SW480 (cell line): ENCODE measurements around the gene CMTM8.
A peak's percentile ranks its signal among the peaks of the same experiment; 100 is the strongest.
"Not testable (repeated sequence)": the region's sequence is repeated elsewhere in the genome, so short reads cannot be mapped to it uniquely, and the experiment has no call there.

ENCODE experiments used
- DNase-seq: peaks from one replicate; pipeline ENCODE4 v3.0.0-alpha.2; 2016; ENCODE audit warnings: low spot score

CMTM8 gene

DNA sequence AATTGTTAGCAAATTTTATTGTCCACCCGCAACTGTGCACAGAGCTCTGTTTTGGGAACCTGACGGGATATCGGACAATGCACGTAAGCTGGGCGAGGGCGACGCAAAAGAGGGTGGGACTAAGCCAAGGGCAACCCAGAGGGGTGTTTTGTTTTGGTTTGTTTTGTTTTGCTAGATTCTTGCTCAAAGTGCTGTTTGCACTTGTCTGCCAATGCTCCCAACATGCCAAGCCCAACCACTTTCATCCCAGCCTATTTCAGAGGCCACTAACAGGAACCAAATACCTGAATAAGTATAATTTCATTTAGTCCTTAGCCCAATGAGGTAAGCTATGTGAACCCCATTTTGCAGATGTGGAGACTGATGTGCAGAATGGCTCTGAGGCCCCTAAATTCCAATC lies 143.4 kb downstream of the CMTM8 start:
- DNase-seq: no peak

DNA sequence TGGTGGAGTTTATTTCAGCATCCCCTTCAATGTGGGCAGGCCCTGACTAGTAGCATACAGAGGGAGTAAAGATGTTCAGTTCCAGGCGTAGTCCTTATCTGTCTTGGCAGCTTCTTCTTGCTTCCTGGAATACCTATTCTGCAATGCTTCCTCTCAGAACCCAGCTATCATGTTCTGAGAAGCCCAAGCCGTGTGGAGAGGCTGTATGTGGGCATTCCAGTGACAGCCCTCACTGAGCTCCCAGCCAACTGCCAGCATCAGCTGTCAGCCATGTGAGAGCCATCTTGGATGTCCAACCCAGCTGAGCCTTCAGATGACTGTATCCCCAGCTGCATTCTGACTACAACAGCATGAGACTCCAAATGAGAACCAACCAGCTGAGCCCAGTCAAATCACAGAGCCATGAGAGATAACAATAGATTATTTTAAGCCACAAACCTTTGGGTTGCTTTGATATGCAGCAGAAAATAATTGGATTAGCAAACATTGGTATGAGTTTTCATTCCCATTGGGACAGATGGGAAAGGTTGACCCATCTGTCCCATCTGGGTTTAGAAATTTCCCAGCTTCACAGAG lies 144.7 kb downstream of the CMTM8 start:
- DNase-seq: no peak

DNA sequence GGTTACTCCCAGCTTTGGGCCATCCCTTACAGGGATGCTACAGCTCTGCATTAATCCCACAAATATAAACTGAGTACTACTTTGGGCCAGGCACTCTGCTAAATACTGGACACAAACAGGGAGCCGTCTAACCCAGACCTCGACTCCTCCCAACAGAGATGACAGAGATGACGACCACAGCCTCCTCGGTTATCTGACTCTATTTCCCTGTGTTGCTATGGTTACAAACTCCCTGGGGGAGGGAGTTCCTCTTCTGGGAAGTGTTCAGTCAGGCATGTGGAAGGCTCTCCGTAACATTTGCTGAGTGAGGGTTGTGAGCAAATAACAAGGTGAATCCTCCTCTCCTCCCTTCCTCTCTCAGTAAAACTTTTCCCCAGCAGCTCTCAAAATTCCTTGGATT lies 146.5 kb downstream of the CMTM8 start:
- no peak for DNase-seq

DNA sequence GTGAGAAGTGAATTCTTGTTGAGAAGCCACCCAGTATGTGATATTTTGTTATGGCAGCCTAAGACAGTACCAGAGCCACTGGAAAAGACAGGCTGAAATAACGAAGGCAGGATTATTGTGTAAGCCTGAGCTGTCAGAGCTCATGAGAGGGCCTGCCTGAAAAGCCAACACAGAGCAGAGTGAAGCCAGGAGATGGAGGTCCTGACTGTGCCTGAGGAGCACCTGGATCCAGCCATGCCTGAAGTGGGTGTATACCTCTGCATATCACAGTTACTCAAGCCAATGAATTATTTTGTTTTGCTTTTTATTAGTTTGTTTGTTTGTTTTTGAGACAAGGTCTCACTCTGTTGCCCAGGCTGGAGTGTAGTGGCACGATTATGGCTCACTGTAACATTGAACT lies 149.0 kb downstream of the CMTM8 start:
- no peak for DNase-seq

DNA sequence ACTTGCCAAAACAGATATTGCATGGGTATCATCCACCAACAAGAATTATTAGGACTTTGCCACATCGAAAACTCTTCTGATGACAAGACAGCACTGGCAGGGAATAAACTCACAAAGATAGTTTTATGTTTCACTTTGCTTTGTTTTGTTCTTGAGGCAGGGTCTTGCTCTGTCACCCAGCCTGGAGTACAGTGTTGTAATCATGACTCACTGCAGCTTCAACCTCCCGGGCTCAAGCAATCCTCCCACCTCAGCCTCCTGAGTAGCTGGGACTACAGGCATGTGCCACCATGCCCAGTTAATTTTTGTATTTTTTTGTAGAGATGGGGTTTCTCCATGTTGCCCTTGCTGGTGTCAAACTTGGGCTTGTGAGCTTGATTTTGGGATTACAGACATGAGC lies 151.1 kb downstream of the CMTM8 start:
- DNase-seq: not testable (repeated sequence)

DNA sequence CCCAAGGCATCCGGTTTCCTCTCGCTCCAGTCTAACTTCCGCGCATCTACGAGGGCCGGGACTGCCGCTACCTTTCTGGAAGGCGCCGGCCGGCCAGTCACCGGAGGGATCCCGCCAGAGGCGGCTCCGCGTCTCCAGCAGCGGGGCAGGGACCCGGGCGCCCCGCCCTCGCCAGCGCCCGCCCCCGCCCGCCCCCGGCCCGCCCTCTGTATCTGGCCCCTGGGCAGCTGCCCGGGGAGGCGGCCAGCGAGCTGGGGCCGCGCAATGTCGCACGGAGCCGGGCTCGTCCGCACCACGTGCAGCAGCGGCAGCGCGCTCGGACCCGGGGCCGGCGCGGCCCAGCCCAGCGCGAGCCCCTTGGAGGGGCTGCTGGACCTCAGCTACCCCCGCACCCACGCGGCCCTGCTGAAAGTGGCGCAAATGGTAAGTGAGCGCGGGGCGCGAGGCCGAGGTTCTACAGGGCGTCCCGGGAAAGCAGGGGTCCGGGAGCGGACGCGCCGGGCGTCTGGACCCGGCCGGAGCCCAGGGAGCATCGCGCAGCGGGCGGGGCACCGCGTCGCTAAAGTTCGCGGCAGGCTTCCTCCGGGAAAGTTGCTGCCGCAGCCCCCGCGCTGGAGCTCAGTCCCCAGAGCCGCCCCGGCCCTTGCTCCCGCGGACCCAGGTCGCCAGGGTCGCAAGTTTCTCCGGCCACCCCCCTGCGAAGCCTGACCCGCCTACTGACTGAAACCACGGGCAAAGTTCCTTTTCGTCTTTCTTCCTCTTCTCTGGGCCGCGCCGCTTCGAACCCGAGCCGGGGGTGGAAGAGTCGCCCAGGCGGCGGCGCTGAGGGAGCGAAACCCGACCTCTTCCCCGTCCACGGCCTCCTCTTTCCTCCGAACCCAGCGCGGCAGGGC lies 153.4 kb downstream of the CMTM8 start, which contains the start of gene CMTM7:
Gene CMTM7 (plus strand): TSS at position 211 of the 893 bp plus-strand sequence. CDS start 54 bp downstream, at position 265.
- peak; percentile 80 for DNase-seq

DNA sequence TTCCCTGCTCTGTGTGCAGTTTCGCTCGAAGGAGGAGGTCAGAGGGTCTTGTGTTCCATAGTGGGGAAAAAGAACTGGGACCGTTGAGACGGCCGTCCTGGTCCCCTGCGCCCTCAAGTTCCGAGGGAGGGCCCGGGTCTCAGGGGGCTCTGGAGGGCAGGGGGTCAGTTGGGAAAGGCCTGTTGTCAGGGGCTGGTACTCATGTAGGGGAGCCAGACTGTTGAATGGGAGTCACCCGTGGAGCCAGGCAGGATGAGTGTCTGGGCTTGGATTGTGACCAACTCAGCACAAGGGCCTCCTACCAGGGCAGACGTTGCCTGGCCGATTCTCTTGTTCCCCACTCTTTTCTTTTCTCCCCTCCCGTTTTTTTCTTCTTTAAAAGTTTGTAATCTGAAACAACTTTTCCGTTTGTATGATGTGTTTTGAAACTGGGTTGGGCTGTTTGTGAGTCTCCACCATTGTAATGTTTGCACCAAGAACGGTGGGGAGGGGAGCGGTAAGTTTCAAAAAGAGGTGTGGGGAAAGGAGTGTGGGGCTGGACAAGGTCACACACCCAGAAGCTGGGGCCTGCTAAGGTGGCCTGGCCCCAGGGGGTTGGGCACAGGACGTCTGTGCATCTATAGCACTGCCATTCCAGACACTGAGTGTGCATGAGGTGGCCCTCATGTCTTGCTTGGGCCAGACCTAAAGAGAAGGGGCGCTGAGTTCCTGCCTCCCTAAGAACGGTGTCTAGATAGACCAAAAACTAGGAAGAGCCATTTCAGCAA lies 154.2 kb downstream of the CMTM8 start:
- DNase-seq: peak; percentile 45

DNA sequence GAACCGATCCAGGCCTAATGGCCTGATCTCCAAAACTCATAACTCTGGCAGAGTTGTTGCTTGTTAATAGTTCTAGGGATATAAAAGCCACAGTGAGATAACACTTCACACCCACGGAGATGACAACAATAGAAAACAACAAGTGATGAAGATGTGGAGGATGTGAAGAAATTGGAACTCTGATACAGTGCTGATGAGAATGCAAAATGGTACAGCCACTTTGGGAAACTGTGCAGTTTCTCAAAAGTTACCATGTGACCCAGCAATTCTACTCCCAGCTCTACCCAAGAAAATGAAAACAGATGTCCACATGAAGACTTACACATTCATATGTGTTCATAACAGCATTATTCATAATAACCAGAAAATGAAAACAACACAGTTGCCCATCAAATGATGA lies 157.0 kb downstream of the CMTM8 start:
- no peak for DNase-seq

DNA sequence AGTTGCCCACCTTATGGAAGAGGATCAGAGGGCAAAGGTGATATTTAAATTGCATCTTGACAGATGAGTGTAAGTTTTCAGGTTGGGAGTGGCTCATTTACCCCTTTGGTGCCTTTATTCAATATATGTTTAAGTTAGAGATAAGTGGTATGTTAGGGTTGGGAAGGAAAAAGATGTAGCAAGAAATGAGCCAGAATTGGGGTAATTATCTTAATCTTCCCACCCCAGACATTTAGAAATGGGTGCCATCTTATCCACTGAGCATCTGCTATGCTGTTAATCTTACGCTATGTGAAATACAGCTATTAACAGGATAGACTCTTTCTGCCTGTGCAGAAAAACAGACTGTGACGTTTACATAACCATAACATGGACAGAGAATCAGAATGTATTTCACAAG lies 159.5 kb downstream of the CMTM8 start:
- no peak for DNase-seq

DNA sequence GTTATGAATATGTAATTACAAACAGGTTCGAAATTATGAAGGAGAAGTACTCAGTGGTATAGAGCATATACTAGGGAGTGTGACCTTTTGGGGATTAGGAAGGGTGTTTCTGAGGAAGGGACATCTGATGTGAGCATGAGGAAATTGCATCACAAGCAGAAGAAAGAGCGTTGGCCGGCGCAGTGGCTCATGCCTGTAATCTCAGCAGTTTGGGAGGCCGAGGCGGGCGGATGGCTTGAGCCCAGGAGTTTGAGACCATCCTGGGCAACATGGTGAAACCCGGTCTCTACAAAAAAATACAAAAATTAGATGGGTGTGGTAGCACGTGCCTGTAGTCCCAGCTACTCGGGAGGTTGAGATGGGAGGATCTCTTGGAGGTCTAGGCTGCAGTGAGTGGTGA lies 160.1 kb downstream of the CMTM8 start:
- DNase-seq: no peak

DNA sequence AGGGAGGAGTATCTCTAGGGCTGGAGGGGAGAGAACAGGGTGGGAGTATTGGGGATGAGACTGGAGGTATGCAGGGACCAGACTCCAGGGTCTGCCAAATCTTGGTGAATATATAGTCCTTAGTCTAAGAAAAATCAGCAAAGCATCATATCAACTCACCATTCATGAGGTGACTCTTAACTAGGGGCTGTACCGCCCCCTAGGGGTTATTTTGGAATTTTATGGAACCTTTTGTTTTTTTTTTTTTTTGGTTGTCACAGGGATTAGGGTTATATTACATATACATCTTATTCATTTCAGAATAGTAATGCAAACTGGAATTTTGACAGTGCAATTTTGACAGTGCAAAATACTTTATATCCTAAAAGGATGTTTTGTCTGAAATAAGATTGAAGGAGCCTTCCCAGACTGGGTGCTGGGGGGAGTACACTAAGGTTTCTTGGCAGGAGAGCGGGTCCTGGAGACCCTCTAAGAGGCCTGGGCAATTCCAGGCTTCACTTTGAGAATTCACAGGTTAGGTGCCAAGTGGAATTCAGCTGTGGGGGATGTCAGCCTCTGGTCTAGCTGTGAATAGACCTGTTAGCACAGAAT lies 160.6 kb downstream of the CMTM8 start:
- DNase-seq: peak; percentile 37

DNA sequence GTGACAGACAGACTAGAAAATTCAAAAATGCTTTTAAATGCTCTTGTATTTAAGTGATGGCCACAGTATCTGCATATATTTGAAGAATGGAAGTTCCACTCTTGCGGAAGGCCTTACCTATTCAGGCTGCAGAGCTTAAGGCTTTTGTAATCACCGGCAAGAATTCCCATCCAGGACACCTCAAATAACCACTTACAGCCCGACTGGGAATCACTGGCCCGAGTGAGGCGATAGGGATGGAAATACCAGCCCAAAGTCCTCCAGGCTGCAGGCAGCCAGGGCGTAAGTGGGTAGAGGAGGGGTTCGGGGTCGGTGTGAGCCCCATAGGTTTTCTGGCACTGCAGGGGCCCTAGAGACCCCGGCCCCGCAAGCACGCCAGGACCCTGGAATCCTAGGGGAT lies 162.6 kb downstream of the CMTM8 start:
- DNase-seq: peak; percentile 29

DNA sequence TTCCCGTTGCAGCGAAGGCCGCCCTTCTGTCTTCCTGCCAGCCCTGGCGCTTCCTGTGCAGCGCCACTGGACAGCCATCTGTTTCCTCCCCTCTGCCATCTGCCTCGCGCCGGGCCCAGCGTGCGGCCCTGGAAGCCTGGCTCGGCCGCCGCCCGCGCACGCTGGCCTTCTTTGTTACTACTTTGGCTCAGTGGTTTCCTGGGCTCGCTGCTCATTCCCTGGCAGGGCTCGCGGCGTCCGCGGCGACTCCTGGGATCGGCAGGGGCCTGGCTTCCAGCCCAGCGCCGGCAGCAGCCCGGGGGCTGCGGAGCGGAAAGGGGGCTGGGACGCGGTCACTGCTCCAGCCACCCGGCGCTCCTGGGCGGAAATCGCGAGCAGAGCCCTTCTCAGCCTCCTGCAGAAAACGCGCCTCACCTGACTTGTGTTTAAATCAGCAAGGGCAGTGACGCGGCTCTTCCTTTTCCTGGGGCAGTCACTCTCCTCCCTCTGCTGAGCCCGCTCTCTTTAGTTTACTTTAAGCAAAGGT lies 163.1 kb downstream of the CMTM8 start:
- DNase-seq: peak; percentile 76

DNA sequence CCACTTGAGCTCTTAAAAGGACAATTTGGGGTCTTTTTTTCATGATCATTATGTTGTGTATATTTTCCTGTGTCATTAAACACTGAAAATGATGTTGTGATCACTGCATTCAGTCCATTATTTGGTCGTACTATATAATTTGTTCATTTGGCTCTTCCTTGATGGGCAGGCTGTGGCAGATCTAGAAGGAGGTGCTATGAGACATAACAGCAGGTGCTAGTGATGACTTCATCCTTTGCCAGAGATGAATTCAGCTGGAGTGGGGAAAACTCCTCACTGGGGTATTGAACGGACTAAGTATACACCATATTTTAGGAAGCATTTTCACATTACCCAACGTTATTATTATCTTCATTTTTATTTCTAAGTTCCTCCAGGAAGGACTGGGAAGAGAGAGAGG lies 165.2 kb downstream of the CMTM8 start:
- no peak for DNase-seq

DNA sequence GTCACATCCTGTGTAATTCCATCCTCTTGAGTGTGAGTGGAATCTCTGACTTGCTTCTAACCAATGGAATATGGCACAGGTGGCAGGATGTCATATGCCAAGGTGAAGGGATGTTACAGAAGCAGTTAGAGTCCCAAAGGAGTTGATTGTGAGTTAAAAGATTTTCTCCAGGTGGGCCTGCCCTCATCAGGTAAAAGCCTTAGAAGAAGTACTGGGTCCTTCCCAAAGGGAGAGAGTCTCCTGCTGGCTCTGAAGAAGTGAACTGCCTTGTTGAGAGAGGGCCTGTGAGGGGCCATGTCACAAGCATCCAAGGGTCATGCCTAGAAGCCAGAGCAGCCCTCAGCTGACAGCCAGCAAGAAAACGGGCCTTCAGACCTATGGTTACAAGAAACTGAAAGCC lies 166.2 kb downstream of the CMTM8 start:
- DNase-seq: no peak

DNA sequence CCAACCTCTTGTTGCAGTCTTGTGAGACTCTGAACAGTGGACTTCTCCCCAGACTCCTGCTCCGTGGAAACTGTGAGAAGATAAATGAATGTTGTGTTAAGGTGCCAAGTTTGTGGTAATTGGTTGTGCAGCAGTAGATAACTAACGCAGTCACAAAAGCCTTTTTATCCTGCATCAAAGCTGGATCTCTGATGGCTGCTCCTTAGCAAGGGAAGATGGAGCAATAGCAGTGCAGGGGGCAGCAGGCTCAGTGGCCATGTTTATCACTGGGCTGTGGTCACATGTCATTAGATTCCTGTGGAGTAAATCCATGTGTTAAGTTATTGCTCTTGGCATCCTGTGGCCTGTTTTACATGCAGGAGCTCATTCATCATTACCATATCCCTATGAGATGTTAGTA lies 166.7 kb downstream of the CMTM8 start:
- DNase-seq: no peak

DNA sequence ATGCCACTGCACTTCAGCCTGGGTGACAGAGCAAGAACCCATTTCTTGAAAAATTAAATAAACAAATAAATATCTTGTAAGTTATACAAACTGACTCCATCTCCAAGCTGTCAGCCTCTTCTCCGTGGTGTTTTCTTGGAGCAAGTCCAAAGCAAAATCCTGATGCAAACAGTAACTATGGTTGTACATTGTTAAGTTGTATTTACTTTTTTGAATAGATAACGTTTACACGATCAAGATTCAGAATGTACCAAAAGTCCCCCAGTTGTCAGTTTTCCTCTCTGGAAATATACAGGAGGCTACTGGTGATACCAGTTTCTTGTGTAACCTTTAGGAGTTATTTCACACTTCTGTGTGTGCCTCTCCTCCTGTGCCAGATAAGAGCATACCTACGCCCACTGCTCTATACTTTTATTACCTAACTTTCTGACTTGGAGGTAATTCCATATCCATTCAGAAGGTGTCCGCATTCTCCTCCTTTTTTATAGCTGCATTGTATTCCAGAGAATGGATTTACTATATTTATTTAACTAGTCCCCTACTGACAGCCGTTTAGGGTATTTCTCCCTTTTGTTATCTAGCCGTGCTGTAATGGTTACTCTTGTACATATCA lies 167.3 kb downstream of the CMTM8 start:
- no peak for DNase-seq

DNA sequence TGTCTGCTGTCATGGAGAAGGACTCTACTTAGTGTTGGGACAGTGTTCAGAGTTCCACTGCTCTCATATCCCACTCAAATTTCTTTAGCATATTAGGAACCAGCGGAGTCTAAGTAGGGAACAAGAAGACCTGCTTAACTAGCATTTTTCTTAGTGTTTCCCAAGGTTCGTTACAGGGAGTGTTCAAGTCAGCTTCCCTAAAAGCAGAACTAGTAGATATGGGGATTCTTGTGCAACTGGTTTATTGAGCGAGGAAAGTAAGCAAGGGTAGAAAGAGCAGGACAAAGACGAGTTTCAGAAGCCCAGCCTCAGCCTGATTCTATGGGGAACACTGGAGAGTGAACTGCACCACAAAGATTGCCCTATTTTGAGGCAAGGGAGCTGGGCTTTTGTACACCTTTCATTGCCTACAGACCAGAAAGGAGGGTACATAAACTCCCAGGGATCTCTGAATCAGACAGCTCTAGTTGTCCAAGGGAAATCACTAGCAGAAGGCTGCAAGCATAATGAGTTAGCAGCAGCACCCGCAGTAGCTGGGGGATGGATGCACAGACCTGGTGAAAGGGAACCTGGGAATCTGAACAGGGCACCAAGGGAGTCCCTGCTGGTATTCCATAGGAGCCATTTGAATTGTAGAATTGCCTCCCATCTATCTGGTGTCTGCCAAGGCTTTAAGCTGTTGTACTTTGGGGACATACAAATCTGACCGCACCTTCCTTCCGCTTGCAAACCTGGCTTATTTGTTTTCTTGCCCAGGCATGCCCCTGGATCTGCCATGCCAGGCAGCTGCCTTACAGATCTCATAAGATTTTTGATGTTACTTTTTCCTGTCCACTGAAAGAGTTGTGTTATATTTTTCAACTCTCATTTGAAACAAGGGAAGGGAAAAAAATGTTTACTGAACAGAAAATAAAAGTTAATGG lies 168.3 kb downstream of the CMTM8 start:
- DNase-seq: no peak

DNA sequence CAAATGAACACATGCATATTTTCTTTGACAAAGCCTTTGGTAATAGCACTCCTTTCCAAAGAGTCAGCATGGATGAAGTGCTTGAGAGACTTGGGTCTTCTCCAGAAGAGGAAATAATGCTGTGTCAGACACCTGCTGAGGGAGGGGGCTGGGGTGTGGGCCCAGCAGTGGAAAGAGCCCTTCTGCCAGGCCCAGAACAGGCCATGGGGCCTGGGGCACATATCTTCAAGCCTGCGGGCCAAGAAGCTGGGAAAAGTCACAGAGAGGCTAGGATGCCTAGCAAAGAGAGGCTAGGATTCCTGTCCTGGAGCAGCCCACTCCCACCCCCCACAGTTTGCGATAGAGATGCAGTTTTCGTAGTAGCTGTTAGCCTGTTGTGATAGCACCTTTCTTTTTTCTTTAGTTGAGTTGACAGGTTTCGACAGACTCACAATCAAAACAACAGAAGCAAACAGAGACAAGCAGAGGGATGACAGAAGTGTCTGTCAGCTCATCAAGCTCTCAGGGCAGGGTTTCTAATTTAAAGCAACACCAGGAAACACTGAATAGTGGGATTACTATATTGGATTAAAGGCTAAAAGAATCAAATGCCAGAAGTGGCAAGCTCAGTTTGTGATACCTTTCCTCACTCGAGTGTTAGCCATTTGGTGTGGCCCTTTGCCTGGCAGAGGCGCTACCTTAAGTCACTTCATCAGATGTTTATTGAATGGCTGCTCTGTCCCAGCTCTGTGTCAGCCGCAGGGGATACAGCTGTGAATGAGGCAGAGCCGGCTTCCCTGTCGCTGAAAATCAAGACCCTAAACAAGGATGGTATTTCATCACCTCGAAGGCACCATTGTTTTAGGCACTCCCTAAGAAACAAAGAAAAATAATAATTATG lies 172.1 kb downstream of the CMTM8 start:
- no peak for DNase-seq

DNA sequence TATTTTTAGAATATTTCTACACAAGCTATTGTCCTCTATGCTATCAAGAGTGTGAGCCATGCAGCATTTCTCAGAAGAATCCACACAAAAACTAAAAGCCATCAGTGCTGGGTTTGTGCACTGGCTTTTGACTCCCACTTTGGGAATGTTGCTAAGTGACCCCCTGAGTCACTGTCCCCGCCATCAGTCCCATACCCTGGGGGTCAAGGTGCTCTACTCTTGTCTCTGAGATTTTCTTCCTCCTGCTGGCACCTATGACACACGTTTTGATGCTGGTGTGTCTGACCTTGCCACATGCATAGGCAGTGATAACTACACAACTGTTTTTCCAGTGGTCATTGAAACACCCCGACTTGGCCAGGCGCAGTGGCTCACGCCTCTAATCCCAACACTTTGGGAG lies 173.0 kb downstream of the CMTM8 start:
- DNase-seq: no peak
